Activated CD4-positive, alpha-beta T cell treated with anti-CD3 and anti-CD28 coated beads, Interleukin-2, amount 50 U/mL, for 24 hours (primary cell): ENCODE measurements around the gene SLC2A1.

Source experiments
- DNase-seq, 2 donors: peaks; one replicate each; pipeline ENCODE4 v3.0.0-alpha.2; 2020; ENCODE audit warnings: low read depth in 1 of 2, low spot score in 1 of 2

SLC2A1 gene

GRCh38 chr1:42960566-42961311 is 2.1 kb upstream of the SLC2A1 start:
- no peak for DNase-seq

DNA sequence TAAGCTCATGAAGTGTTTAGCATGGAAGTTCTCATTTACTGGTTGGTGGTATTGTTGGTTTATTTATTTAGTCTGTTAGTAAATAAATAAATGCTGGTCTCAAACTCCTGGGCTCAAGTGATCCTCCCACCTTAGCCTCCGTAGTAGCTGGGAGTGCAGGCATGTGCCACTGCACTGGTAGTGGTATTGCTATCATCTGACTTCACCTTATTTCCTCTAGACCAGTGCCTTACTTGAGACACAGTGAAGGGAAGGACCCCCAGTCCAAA is 1.4 kb upstream of the SLC2A1 start:
- DNase-seq: no peak

DNA sequence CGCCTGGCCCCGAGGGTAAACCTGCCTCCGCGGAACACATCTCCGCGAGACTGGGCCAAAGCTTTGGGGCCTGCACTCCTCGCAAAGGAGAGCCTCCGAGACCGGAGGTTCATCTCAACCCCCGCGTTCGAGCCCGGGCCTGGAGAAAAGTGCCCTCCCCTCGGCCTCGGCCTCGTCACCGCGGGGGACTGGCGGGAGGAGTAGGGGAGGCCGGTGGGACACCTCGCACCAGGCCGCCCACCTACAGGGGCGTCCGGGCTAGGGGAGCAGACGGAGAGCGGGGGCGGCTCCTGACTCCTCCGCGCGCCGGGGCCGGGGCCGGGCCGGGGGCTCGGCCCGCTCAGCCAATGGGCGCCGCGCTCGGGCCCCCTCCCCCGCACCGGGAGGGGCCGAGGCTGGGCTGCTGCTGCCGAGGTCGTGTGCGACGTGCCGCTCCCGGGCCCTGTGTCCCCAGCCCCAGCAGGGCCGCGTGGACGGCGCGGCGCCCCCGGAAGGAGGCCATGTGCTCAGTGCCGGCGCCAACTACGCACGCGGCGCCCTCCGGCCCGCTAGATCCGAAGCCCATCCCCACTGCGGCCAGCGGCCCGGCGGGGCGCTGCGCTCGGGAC is 684 bp downstream of the SLC2A1 start:
- peak; percentile 41 to 51 for DNase-seq

GRCh38 chr1:42957229-42957879 is 1.3 kb downstream of the SLC2A1 start:
- no peak for DNase-seq

- no peak for DNase-seq
Observed at GRCh38 chr1:42956739-42957138, 1.9 kb downstream of the SLC2A1 start.

DNA sequence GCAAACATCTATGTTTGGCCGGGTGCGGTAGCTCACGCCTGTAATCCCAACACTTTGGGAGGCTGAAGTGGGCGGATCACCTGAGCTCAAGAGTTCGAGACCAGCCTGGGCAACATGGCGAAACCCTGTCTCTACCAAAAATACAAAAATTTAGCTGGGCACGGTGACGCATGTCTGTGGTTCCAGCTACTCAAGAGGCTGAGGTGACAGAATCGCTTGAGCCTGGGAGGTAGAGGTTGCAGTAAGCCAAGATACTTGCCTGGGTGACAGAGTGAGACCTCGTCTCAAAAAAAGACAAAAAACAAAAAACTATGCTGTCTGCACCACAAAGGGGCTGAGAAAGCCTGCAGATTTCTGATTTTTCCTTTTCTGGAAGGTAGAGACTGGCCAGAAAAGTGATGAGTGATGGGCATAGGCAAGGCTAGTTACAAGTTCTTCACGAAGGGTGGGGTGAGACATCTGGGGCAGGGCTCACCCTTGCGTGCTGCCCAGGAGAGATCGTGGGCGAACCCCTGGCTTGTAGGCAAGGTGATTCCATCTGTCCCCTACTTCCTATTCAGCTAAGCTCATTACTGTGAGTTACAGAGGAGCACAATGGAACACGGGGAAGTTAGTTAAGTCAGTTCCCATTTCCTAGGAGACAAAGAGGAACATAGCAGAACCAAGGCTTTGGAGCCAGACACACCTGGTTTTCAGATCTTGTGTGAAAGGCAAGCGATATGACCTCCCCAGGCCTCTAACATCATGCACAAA is 3.2 kb downstream of the SLC2A1 start:
- no peak for DNase-seq

DNA sequence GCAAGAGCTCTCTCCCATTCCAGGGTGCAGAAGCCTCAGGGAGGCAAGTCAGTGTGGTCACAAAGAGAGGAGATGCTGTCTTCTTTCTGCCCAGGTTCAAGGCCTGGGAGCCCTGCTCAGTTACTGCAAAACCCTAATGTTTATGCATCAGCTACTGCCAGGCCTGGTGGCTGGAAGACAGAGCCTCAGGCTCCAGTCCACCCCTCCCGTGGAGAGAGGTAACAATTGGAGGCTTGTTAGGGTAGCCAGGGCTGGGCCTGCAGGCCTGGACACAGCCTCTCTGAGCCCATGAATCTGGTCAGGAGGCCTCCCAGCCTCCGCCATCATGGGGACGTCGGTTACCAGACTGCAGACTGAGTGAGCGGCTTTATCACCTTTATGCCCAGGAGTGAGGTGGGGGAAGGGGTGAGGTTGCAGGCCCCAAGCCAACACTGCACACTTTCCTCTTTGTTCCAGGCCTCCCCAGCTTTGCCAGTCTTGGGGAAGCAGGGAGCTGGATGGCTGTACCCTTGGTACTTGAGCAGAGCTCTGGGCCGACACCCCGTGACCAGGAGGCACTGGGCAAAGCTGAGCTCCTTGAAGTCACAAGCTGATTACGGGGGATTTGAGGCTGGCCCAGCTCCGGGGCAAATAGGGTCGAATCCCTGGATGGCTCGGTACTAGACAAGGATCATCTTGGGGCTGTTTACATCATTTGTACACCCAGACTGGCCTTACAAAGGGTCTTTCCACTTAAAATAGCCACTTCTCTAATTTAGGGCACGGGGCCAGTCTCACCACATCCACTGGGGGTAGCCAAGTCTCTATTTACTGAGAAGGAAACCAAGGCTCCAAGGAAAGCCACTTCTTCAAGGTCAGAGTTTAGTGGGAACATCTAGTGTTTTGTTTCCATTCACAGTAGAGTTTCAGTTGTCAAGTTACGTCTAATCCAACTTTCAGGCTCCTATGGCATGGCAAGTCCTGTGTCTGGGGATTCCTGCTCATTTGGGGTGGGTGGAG is 5.2 kb downstream of the SLC2A1 start:
- no peak for DNase-seq

- DNase-seq: no peak
Observed at GRCh38 chr1:42952303-42953001, 6.2 kb downstream of the SLC2A1 start.

DNA sequence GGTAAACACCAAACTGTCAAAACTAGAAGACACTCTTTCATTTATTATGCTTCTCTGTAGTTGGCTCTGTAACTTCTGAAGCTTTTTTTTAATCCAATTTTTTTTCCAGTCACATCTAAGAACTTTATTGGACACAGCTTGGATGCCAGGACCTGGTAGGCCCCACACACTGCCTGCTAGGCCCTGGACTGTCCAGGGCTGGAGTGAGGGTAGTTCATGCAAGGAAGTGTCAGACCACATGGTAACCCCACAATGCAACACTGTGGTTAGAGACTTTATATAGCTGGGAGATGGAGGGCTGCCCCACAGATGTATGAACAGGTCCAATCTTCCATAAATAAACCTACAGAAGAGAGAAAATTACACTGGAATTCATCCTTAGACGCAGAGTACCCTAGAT is 7.1 kb downstream of the SLC2A1 start:
- no peak for DNase-seq

- no peak for DNase-seq
Observed at GRCh38 chr1:42950116-42950481, 8.6 kb downstream of the SLC2A1 start.

- no peak for DNase-seq
Observed at GRCh38 chr1:42949312-42950115, 9.2 kb downstream of the SLC2A1 start.

DNA sequence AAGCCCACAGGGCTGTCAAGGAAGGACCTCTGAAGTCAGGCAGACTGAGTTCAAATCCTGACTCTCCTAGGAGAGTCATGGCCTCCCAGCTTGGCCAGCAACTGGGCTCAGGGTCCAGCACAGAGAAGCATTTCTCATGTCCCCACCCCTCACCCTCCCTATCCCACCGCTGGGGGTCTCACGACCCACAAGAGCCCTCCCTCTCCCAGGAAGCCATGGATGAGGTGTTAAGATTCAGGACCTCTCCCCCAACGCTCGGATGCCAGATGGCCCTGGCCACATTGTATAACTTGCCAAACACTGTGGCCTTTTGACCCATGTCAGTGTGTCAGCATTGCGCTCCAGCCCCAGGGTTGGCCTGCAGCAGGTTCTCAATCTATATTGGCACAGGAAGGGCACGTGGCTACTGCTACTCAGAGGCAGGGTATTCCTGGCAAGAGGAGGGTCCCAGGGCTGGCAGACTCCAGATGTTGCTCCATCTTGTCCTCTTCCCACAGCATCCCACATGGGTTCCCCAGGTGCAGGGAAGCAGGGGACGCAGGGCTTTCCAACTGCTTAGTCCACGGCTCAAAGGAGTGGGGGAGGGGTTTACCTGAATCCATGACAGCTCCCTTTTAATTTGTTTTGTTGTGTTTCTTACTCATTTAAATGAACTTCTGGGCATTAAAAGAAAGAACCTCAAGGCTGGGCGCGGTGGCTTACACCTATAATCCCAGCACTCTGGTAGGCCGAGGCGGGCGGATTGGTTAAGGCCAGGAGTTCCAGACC is 10.5 kb downstream of the SLC2A1 start:
- DNase-seq: no peak

GRCh38 chr1:42947117-42947516 is 11.6 kb downstream of the SLC2A1 start:
- DNase-seq: no peak

GRCh38 chr1:42946120-42946898 is 12.4 kb downstream of the SLC2A1 start:
- DNase-seq: no peak

GRCh38 chr1:42945164-42945563 is 13.5 kb downstream of the SLC2A1 start:
- no peak for DNase-seq

GRCh38 chr1:42944246-42944928 is 14.3 kb downstream of the SLC2A1 start:
- DNase-seq: no peak

GRCh38 chr1:42943728-42944127 is 14.9 kb downstream of the SLC2A1 start:
- DNase-seq: no peak
